SKM-1 (cell line): ENCODE measurements around the gene NOX5.
"Not testable (repeated sequence)": the region's sequence is repeated elsewhere in the genome, so short reads cannot be mapped to it uniquely, and the experiment has no call there.

Experiments used
- DNase-seq: peaks from one replicate; lab custom pipeline; 2025; ENCODE audit not compliant: unreplicated experiment; lab: John Stamatoyannopoulos, UW

NOX5 gene

DNA sequence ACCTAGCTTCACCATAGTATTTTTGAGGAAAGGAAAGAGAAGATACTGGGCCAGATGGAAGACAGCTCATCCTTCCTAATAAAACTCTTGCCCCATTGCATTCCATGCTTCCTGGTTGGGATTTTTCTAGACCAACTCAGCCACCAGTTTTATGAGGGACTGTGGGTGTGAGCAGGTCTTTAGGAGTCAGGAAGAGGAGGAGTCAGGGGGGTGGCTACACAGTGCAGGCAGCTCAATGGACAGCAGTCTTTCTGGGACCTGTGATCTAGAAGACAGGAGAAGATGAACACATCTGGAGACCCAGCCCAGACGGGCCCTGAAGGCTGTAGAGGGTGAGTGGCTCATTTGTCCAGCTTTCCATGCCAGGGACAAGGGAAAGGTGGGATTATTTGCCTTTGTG lies at the start of gene NOX5:
TSS of gene NOX5 (plus strand) at position 242 of the 400 bp plus-strand sequence. CDS start at position 283, 41 bp downstream.
- DNase-seq, result no peak

DNA sequence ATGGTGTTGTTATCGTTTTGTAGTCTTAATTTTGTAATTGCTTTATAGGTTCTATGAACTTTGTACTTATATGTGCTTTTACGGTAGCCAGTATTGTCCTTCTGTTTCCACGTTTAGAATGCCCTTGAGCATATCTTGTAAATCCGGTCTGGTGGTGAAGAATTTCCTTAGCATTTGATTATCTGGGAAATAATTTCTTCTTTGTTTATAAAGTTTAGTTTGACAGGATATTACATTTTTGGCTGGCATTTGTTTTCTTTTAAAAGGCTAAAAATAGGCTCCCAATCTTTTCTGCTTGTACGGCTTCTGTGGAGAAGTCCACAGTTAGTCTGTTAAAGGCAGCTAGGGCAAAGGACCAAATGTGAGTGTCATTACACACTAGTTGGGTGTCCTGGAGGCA lies 47.5 kb upstream of the NOX5 start:
- no peak for DNase-seq

GRCh38 chr15:68967948-68968347 lies 46.5 kb upstream of the NOX5 start:
- DNase-seq, result no peak

DNA sequence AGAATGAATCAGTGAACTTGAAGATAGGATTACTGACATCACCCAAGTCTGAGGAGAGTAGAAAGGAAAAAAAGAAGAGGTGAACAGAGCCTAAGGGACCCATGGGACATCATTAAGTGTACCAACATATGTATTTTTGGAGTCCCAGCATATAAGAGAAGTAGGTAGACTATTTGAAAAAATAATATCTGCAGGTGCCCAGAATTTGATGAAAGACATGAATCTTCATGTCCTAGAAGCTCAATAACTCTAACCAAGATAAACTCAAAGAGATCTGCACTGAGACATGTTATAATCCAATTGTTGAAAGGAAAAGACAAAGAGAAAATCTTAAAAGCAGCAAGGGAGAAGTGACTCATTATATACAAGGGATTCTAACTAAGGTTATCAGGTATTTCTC lies 45.2 kb upstream of the NOX5 start:
- DNase-seq, result no peak

GRCh38 chr15:68972201-68973065 lies 42.1 kb upstream of the NOX5 start:
- DNase-seq, result no peak

DNA sequence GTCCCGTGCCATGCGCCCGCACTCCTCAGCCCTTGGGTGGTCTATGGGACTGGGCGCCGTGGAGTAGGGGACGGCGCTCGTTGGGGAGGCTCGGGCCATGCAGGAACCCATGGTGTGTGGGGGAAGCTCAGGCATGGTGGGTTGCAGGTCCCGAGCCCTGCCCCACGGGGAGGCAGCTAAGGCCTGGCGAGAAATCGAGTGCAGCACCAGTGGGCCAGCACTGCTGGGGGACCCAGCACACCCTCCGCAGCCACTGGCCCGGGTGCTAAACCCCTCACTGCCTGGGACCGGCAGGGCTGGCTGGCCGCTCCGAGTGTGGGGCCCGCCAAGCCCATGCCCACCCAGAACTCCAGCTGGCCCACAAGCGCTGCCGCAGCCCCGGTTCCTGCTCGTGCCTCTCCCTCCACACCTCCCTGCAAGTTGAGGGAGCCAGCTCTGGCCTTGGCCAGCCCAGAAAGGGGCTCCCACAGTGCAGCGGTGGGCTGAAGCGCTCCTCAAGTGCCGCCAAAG lies 38.8 kb upstream of the NOX5 start:
- not testable (repeated sequence) for DNase-seq

GRCh38 chr15:68977426-68977825 lies 37.1 kb upstream of the NOX5 start:
- DNase-seq, result not testable (repeated sequence)

DNA sequence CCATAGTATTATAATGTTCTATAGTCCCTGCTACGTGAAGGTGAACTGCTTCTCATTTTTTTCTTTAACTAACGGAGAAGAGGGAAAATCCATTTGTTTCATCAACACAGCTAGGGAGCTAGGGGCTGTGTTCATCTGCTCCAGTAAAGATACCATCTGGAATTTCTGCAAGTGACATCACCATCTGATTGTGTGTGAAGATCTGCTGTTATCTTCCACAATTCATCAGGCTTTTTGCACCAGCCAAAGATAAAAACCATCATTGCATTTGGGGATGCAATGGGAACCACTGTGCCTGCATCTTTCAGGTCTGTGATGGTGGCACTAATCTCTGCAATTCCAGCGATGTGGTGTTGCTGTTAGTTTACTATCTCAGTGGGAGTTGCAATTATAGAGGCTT lies 35.5 kb upstream of the NOX5 start:
- DNase-seq, result no peak

- no peak for DNase-seq
Measured at GRCh38 chr15:68979816-68980215, 34.7 kb upstream of the NOX5 start.

DNA sequence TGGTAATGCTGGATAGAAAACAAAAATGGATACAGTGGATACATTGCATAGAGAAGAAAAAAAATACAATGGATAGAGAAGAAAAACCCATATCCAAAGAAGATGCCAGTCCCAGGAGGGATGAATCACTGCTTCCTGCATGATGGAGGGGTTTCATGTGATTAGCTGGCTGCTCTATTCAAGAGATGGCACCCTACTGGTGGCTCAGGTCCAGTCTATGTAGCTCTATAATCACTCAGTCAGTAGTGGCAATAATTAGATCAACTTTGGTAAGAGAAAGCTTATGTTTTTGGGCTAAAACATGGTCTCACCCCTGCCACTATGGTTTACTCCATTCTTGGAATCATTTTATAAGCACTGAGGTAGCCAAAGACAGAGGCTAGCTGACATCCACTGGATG lies 33.7 kb upstream of the NOX5 start:
- no peak for DNase-seq

DNA sequence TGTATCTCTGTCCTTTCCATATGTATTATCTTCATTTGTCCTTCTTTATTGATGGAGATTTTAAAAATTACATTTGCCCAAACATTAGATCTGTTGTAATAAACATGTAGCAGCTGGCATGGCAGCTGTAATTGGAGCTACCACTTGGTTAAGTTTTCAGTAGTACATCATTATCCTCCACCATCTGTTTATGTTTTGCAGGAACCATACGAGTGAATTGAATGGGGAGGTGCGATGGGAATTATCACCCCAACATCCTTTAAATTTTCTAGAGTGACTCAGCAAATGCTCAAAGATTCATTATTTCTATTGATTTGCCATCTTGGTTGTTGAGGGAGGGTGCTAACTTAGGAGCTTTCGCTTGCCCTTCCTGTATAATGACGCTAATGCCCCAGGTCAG lies 32.6 kb upstream of the NOX5 start:
- DNase-seq, result no peak

GRCh38 chr15:68982976-68983563 lies 31.4 kb upstream of the NOX5 start:
- no peak for DNase-seq

DNA sequence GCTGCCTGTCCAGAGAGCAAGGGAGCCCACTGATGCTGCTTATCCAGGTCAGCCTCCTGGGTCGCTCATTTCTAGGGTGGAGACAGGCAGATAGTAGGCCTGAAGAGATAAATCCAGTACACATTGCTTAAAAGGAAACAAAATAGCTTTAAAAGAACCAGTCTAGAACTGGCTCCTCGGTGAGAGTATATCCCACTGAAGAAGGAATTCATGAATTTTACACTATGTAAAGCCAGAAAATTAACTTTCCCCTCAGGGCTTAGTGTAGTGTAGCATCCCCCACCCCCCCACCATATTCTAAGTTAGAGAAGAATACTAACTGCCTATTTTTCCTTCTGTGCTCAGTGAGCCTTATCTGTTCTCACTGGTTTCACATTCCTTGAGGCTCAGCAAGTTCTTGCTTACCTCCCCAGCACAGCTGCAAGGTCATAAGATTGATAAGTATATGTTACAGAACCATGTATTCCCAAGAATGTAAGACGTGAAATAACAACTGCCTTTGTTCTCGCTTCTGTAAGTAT lies 30.5 kb upstream of the NOX5 start:
- no peak for DNase-seq

DNA sequence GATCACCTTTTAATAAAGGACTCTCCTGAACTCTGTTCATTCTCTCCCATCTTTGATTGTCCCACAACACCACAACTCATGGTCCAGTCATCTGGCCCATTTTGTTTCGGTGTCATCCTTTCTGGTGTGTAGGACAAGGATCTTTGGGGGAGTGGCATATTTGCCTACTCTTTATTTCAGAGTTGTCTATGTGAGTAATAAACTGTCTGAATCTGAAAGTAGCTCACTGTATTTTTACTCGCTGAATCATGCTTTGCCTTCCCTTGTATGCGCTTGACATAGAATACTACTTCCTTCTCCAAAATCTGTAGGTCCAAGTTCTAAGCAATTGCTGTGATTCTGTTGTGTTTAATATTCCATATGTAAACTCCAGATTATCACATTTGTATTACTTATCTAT lies 29.9 kb upstream of the NOX5 start:
- no peak for DNase-seq

GRCh38 chr15:68985361-68985891 lies 29.1 kb upstream of the NOX5 start:
- no peak for DNase-seq

DNA sequence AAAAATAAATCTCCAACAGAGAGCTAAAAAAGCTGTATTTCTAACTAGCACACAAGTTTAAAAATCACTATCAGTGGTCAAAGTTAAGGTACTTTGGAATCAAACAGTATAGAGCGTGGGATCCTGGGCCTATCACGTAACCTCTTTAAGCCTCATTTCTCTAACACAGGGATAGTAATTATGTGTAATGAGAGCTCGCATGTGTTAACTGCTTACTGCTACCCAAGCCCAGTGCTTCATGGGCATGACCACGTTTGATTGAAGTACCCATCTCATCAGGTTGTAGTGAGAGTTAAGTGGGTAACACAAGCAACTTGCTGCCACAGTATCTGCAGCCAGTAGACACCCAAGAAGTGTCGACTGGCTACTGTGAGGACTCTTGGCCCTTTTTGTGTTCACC lies 28.2 kb upstream of the NOX5 start:
- DNase-seq, result no peak

DNA sequence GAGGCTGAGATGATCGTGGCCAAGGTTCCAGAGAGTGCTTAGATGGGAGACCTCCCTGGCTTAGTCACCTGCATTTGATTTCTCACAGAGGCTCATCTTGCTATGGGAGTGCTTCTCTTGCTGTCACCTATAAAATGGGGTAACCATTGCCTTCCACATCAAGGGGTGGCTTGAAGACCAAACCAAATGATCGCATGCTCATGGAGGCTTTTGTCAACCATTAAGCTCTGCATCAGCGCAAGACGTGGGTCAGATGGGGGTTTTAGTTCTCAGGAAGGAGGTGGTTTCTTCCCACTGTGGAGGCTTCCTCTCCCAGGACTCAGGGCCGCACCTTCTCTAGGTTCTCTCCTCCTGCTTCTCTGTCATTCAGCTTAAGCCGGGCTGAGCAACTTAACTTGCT lies 27.4 kb upstream of the NOX5 start:
- DNase-seq, result no peak

DNA sequence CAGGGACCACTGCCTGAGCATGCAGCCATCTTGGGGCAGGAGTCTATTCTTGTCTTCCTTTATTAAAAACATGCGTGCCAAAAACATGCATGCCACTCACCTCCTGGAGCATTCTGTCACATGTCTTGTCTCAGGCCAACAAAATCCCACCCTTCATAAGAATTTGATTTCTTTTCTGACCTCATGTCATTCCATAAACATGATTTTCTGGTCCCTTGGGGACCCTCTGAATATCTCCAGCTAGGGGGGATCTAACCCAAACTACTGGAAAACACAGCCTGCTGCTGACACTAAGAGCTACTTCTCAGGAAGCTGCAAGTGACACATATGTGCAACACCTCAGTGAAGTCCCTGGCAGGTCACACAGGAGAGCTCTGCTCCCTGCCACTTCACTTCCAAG lies 26.8 kb upstream of the NOX5 start:
- DNase-seq, result no peak

DNA sequence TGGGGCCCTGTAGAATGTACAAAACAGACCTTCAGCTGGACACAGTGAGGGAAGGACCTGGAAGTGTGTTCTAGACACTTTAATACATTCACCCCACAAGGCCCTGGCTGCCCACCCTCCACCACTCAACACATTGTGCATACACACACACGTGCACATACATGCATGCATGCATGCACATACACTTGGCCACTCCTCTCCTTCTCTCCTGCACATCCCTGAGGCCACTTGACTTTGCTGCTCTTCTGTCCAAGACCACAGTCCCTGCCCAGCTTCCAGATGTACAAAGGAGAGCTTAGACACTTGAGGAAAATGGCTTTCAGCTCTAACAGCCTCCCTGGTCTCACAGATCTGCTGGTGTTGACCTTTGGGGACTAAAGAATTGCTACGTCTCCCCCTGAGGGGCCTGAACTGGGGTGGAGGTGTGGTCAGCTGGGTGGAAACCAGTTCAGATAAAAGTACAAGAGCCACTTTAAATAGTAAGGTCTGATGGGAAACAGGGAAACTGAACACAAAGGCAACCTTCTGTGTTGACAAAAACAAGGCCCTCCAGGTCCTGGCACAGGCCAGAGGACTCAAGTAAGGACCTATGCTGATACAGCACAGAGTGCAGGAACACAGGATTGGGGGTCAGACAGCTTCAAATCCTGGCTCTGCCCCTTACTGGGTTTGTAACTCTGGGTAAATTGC lies 24.8 kb upstream of the NOX5 start:
- no peak for DNase-seq

DNA sequence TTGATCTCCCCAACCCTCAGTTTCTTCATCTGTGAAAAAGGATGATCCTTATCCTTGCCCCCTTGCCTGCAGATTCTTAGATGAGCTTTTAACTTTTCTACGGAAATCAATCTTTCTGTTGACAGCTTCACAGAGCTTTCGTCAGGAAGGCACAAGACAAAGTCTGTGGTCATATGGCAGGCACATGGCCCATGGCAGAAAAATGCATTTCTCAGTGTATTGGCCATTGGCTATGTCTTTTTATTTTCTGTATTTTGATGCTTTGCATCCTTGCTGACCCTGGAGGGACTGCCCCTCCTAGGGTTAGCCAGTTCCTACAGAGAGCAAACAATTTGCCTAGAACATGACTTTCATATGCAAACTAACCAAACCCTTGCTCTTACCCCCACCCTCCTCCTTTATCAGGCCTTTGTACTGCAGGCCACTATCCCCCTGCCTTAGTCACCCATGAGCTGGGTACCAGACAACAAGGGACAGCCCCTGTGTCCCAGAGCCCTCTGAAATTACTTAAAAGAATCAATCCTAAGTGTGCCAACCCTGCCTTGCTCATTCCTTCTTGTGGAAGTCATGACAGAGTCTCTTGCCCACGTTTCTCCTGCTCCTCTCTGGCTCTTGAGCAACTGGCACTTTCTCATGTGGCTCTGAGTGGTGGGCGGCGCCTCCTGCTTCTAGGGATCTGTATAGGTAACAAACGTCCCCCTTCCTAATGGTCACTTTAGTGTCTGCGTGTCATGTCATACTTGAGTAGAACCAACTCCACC lies 24.1 kb upstream of the NOX5 start:
- no peak for DNase-seq
